ENCODE results near the gene ALK. TPM values are rescaled to one million over a fixed set of nuclear protein-coding genes. Genes with fewer than 3 reads are reported as not detected.

Gene ALK
- polyA plus RNA-seq, 1 donor from 2014 or later = not detected

DNA sequence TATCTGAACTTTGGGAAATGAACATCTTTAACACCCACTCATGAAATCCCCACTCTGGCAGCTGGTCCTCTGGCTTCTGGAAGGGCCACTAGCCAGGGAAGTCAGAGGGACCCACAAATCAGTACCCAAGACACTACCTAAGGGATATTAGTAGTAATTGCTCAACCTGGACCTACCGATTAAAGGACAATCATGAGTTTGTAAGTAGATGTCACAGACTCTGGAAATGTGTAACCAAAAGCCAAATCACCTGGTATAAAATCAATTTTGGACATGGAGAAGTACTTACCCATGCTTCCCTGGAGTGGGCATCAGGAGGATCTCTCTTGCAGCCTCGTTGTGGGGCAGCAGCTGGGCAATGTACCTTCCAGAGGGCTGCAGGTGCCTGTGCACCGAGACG lies 389.8 kb downstream of the ALK start:
- H3K36me3 Mint-ChIP-seq = no peaks in the 10 kb centered on the region
- H3K27ac Mint-ChIP-seq = no peak overlapping the region
- peaks cover 15% of the 10 kb centered on the region for H3K27me3 Mint-ChIP-seq
- H3K4me3 Mint-ChIP-seq = no peak overlapping the region
- peaks cover 0 to 2% (median 0%) of the 10 kb centered on the region in 3 donors for H3K9me3 Mint-ChIP-seq
- H3K4me1 Mint-ChIP-seq = no peaks in the 10 kb centered on the region

DNA sequence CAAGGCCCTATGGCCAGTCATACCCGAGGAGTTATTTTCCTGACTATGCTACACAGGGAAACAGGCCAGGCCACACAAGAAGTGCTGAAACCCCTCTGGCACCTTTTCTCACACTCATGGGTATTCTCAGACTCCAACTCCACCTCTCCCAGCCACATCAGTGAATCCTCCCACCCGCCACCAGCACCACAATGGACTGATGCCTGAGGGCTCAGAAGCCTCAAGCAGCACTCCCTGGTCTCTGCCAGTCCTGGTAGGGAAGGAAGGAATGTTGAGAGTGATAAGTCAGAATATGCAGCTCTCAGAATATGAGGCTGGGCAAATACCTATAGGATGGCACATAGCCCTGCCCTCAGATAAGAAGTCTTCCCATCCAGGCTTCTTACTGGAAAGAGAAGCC lies 391.1 kb downstream of the ALK start:
- Mint-ChIP-seq H3K9me3 (peaks cover 0 to 2% (median 0%) of the 10 kb centered on the region in 3 donors), H3K27me3 (peaks cover 14% of the 10 kb centered on the region), H3K4me1 (no peaks in the 10 kb centered on the region), H3K4me3 (no peak overlapping the region), H3K27ac (peak overlapping the region in 1 of 3 donors; percentile 70), H3K36me3 (no peaks in the 10 kb centered on the region)

DNA sequence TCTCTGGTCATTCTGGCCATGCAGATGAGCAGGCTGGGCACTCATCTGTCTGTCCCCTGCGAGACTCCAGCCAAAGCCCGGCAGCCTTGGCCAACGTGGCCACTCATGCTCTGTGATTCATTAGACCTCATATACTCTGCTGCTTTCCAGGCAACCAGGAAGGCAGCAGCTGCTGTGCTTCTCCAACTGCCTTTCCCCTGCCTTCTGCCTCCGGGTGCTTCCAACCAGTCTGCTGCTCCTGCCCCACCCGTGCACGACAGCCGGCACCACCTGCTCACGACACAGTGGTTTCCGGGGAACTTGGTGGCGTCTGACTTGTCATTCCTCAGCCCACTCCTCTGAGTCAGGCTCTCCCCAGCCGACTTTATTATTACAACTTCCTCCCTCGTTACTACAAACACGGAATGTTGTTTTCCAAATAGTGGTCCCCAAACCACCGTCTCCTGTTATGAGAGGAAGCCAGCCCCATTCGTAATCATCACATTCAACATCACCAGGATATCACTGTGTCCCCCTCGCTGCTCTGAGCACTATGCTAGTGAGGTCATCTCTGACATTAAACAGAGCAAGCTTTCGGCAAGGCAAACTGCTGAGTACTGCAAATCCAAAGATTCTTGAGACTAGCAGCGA lies 392.4 kb downstream of the ALK start:
- H3K4me3 Mint-ChIP-seq = no peak overlapping the region
- no peaks in the 10 kb centered on the region for H3K36me3 Mint-ChIP-seq
- H3K27me3 Mint-ChIP-seq = peaks cover 12% of the 10 kb centered on the region
- H3K4me1 Mint-ChIP-seq = no peaks in the 10 kb centered on the region
- no peak overlapping the region for H3K27ac Mint-ChIP-seq
- H3K9me3 Mint-ChIP-seq = peaks cover 0 to 2% (median 0%) of the 10 kb centered on the region in 3 donors

DNA sequence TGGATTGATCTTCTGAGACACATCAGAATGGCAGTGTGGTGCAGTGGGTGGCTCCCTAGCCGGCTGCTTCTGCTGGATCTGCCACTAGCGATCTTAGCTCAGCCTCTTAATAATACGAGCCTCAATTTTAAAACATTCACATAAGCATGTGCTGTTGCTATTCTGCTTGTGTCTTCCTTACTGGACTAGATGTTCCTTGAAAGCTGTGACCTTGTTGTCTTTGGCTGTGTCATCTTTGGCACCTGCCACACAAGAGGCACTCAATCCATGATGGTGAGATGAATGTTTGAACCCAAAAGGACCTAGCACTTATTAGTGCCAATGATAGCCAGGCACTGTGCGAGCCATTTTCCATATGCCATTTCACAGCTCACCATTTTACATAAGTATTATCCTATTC lies 393.0 kb downstream of the ALK start:
- Mint-ChIP-seq H3K4me1 (no peaks in the 10 kb centered on the region), H3K27ac (no peak overlapping the region), H3K36me3 (no peaks in the 10 kb centered on the region), H3K4me3 (no peak overlapping the region), H3K9me3 (peaks cover 0 to 2% (median 0%) of the 10 kb centered on the region in 3 donors), H3K27me3 (peaks cover 12% of the 10 kb centered on the region)

DNA sequence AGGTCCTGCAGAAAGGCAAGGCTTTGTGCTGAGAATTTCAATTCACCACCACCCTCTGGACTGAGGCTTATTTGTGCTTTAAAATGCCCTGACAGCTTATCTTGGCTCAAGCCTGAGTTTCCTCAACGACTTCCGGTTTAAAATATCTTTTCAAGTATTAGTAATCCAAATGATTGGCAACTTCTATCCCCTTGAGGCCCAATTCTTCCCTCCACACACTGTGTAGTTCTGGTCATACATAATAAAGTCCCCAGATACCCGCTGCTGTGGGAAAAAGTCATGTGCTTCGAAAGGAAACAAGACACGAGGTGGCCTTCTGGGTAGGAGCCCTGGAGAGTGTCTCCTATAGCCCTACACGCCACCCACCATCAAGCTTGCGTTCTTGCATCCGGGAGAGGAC lies 393.4 kb downstream of the ALK start:
- Mint-ChIP-seq H3K9me3 (peaks cover 0 to 2% (median 0%) of the 10 kb centered on the region in 3 donors), H3K4me1 (no peaks in the 10 kb centered on the region), H3K27ac (no peak overlapping the region), H3K36me3 (no peaks in the 10 kb centered on the region), H3K27me3 (peaks cover 12% of the 10 kb centered on the region), H3K4me3 (no peak overlapping the region)

GRCh38 chr2:29526587-29527586 lies 394.5 kb downstream of the ALK start:
- H3K9me3 Mint-ChIP-seq = peaks cover 0 to 2% (median 0%) of the 10 kb centered on the region in 3 donors
- H3K4me3 Mint-ChIP-seq = no peak overlapping the region
- H3K36me3 Mint-ChIP-seq = no peaks in the 10 kb centered on the region
- H3K27ac Mint-ChIP-seq = no peak overlapping the region
- peaks cover 0 to 2% (median 0%) of the 10 kb centered on the region in 3 donors for H3K4me1 Mint-ChIP-seq
- peaks cover 10% of the 10 kb centered on the region for H3K27me3 Mint-ChIP-seq

GRCh38 chr2:29525921-29526320 lies 395.5 kb downstream of the ALK start:
- Mint-ChIP-seq H3K4me3 (no peak overlapping the region), H3K27ac (no peak overlapping the region), H3K4me1 (peaks cover 0 to 2% (median 0%) of the 10 kb centered on the region in 3 donors), H3K9me3 (peaks cover 0 to 3% (median 0%) of the 10 kb centered on the region in 3 donors), H3K27me3 (peaks cover 8% of the 10 kb centered on the region), H3K36me3 (no peaks in the 10 kb centered on the region)

GRCh38 chr2:29524652-29525051 lies 396.7 kb downstream of the ALK start:
- Mint-ChIP-seq H3K9me3 (peaks cover 0 to 3% (median 0%) of the 10 kb centered on the region in 3 donors), H3K4me3 (no peak overlapping the region), H3K27me3 (peaks cover 8% of the 10 kb centered on the region), H3K36me3 (no peaks in the 10 kb centered on the region), H3K4me1 (peaks cover 0 to 2% (median 0%) of the 10 kb centered on the region in 3 donors), H3K27ac (no peak overlapping the region)

- Mint-ChIP-seq H3K36me3 (no peaks in the 10 kb centered on the region), H3K27me3 (no peaks in the 10 kb centered on the region), H3K27ac (no peak overlapping the region), H3K4me3 (no peak overlapping the region), H3K9me3 (peaks cover 0 to 3% (median 0%) of the 10 kb centered on the region in 3 donors), H3K4me1 (peaks cover 0 to 2% (median 0%) of the 10 kb centered on the region in 3 donors)
Measured at GRCh38 chr2:29522951-29523669, 398.3 kb downstream of the ALK start.

DNA sequence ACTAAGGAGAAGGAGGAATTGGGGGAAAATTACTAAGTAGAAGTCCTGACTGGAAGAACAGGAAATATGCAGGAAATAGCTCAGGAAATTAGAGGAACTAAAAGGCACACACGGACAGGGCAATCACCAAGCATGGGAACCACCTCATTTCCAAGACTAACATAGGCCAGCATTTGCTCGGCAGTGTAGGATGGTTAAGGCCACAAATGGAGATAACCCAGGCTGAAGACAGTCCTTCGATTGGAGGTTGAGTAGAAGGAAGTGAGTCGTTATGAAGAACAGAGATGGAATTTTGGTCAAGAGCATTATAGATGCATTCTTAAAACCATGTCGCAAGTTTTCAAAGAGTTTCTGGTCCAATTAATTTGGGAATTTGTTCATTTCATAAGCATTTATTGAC lies 401.4 kb downstream of the ALK start:
- Mint-ChIP-seq H3K9me3 (peaks cover 0 to 2% (median 2%) of the 10 kb centered on the region in 3 donors), H3K27me3 (no peaks in the 10 kb centered on the region), H3K27ac (no peak overlapping the region), H3K4me1 (peaks cover 0 to 2% (median 0%) of the 10 kb centered on the region in 3 donors), H3K4me3 (no peak overlapping the region), H3K36me3 (no peaks in the 10 kb centered on the region)

DNA sequence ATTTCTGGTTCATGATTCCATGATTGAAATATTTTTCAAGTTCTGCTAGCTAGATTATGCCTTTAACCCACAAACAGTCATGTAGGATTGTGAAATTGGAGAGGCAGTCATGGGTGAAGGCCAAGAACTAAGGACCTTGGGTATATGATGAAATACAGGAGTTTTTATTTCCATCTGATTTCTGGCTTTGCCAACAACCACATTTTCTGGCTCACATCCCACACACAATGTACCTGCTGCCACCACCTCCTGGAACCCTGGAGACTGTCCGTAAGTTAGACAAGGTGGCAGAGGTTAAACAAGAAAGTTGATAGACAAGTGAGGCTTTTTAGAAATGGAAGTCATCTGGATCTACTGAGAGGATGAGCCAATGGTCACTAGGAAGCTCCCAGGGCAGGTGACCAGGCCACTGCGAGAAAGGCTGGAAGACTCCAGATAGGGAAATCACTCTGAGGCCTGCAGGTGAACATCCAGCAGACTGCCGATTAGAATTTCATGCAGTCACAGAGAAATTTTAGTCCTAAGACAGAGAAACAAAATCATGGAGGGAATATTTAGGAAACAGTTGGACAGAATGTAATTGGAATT lies 402.0 kb downstream of the ALK start:
- Mint-ChIP-seq H3K4me1 (peaks cover 0 to 2% (median 0%) of the 10 kb centered on the region in 3 donors), H3K9me3 (peaks cover 2 to 4% (median 2%) of the 10 kb centered on the region in 3 donors), H3K36me3 (no peaks in the 10 kb centered on the region), H3K4me3 (no peak overlapping the region), H3K27me3 (no peaks in the 10 kb centered on the region), H3K27ac (no peak overlapping the region)

GRCh38 chr2:29518646-29519337 lies 402.6 kb downstream of the ALK start:
- peaks cover 2 to 5% (median 4%) of the 10 kb centered on the region in 3 donors for H3K9me3 Mint-ChIP-seq
- H3K4me1 Mint-ChIP-seq = peaks cover 0 to 2% (median 0%) of the 10 kb centered on the region in 3 donors
- no peak overlapping the region for H3K4me3 Mint-ChIP-seq
- H3K36me3 Mint-ChIP-seq = no peaks in the 10 kb centered on the region
- no peak overlapping the region for H3K27ac Mint-ChIP-seq
- H3K27me3 Mint-ChIP-seq = no peaks in the 10 kb centered on the region

DNA sequence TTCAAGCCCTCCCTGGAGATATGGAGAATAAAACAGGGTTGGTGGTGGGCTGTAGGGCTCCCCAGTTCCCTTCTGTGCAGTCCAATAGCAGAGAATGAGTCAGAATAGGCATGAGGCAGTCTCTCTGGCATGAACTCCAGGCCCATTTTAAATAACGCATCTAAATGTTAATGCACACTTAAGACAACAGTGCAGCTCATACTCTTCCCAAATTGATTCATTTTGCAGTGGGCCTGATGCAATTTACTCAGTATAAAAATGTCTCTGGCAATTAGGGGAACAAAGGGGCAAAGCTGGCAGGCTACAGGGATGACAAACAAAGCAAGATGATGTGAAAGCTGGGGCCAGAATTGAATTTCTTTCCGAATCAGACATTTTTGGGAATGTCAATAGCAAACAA lies 403.4 kb downstream of the ALK start:
- Mint-ChIP-seq H3K4me3 (no peak overlapping the region), H3K36me3 (no peaks in the 10 kb centered on the region), H3K27ac (no peak overlapping the region), H3K4me1 (peaks cover 0 to 2% (median 0%) of the 10 kb centered on the region in 3 donors), H3K27me3 (no peaks in the 10 kb centered on the region), H3K9me3 (peaks cover 2 to 5% (median 4%) of the 10 kb centered on the region in 3 donors)

DNA sequence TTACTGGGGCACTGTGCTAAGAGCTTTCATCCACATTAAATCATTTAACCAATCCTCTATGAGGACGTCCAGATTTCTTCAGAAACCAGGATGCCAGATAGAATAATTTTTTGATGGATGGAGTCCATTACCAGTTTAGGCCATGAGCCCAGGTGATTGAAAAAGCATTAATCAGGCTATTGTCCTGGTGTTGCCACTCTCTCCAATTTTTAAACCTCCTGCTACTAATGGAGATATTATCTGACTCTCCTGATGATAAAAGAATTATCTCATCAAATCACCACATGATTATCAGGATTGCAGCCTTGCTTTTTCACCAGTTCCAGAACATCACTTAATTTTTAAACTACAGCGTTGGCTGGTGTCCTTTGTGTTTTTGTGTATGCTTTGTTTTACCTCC lies 404.0 kb downstream of the ALK start:
- Mint-ChIP-seq H3K27me3 (no peaks in the 10 kb centered on the region), H3K9me3 (peaks cover 2 to 5% (median 4%) of the 10 kb centered on the region in 3 donors), H3K4me1 (no peaks in the 10 kb centered on the region), H3K4me3 (no peak overlapping the region), H3K36me3 (no peaks in the 10 kb centered on the region), H3K27ac (no peak overlapping the region)
